SKM-1 treated with dmso at 0.1 percent for 144 hours (cell line): ENCODE measurements around the gene SETX.

Experiments
- DNase-seq: peaks from one replicate; lab custom pipeline; 2025; ENCODE audit not compliant: unreplicated experiment; lab: John Stamatoyannopoulos, UW

The SETX gene

DNA sequence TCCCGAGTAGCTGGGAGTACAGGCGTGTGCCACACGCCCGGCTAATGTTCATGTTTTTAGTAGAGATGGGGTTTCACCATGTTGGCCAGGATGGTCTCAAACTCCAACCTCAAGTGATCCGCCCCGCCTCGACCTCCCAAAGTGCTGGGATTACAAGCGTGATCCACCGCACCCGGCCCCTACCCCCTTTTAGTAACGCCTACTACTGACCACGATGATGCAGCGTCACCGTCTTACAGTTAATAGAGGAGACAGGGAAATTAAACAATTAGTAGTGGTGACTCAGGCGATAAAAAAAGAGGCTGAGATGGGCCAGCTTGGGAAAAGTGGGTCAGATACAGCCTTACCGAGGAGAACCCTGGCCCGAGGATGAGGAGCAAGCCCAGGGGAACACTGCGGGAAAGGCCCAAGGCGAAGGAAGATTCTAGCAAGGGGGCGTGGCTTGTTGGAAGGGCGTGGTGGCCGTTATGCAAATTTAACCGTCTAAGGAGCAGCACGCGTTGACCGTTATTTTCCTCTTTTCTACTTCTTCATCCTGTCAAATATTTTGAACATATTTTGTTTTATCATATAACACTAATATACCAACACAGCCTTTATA, 1.6 kb upstream of the SETX start:
- DNase-seq: no peak

DNA sequence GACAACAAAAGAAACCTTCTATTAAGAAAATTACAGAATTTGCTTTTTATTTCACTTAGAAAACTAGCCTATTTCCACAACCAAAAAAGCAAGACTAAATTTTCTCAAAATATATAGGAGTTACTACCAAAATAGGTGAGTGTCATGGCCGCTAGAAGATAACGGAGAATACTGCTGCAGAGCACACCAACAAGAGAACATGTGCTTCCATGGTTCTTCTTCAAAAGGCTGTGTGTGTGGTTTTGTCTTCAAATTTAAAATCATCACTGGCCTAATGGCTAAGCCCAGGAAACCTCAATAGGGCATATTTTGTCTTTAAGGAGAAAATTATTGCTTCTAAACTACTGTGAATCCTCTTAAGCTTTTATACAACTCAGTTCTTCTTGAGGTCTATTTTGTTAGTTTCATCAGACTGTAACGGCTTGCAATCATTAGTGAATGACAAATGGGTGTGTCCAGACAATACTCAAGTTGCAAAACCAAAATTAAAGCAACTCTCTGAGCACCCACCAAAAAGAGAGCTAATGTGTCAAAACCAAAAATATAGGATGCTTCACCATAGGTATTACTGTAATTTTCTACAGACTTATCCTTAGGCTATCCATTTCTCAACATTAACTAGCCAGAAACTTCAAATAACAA, 3.3 kb downstream of the SETX start:
- no peak for DNase-seq

DNA sequence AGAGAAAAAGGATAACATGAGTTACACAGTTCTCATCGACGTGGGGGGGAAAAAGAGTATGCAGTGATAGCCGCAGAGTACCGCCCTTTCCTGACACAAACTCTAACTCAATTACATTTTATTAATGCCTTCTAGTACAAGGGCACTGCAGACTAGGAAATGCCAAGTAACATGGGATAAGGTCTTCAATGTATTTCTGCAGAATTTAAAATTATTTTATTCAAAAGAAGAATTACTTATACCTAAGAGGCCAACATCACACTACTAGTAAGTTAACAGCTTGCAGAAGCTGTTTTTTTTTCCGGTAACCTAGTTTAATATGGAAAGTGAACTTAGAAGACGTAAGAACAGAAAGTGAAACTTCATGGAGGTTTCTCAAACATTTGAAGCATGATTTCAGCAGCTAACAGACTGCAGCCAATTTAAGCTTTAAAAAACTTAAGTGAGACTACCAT, 3.9 kb downstream of the SETX start:
- DNase-seq: no peak

DNA sequence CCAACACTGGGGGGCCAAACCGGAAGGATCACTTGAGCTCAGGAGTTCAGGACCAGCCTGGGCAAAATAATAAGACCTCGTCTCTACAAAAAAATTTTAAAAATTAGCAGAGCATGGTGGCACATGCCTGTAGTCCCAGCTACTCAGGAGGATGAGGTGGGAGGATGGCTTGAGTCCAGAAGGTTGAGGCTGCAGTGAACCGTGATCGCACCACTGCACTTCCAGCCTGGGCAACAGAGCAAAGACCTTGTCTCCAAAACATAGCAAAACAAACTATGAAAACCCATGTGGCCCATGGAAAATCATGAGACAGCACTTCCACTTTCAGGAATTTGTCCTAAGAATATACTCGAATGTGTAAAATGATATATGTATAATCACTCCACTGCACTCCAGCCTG, 6.1 kb downstream of the SETX start:
- DNase-seq: no peak

DNA sequence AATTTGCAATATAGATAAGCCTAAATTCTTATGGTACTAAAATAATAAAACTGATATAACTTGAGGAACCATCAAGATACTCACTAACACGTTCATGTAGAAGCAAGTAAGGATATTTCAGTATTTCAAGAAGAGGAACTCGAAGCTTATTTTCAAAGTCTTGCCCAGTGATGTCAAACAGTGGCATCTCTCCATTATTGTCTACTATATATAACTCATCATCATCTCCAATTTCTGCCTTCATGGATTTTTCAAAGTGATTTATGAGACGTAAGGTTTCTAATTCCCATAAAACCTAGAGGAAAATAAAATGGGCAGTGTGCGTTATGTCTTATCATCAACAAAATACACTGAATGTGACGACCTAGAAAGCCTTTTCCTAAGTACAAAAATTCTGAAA, 8.6 kb downstream of the SETX start:
- no peak for DNase-seq

GRCh38 chr9:132341177-132341840, 13.5 kb downstream of the SETX start:
- no peak for DNase-seq

DNA sequence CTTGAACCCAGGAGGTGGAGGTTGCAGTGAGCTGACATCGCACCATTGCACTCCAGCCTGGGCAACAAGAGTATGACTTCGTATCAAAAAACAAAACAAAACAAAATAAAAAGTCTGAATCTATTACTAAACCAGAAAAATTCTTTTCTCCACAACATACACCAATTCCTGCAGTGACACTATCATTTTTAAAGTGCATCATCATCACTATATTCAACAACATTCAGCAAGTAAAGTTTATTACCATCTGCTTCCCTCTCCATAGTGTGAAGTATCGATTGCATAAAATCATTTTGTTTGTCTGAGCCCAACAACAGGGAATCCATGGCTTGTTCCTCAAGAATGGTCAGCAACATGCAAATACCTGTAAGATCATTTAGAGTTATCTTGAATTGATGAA, 20.4 kb downstream of the SETX start:
- DNase-seq: no peak

DNA sequence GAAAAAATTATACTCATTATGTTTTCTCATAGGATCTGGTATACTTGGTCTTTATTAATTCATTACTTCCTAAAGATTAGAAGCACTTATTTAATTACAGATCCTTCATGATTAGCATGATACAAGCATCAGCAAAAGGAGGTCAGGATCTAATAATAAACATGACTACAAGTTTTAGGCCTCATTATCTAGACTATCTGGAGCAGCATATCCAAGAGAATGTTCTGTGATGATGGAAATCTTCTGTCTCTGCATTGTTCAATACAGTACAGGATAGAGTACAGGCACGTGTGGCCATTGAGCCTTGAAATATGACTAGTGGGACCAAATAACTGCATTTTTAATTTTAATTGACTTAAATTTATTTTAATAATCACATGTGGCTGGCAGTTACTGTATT, 21.2 kb downstream of the SETX start:
- DNase-seq: no peak

DNA sequence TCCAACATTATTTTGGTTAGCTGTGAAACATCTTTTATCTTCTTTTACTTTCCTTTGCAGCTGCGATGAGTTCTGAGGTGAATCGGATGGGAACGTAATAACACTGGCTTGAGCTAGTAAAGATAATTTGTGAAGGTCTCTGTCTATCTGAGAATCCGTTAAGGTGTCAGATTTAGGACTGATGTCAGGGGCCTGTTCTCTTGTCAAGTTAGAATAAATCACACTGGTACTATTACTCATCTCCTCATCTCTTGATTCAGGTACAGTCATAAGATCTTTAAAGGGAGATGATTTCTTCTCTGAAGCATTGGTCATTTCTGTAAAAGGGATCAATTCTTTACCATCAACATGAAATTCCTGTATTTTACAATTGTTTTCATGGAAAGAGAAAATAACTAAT, 26.2 kb downstream of the SETX start:
- no peak for DNase-seq

DNA sequence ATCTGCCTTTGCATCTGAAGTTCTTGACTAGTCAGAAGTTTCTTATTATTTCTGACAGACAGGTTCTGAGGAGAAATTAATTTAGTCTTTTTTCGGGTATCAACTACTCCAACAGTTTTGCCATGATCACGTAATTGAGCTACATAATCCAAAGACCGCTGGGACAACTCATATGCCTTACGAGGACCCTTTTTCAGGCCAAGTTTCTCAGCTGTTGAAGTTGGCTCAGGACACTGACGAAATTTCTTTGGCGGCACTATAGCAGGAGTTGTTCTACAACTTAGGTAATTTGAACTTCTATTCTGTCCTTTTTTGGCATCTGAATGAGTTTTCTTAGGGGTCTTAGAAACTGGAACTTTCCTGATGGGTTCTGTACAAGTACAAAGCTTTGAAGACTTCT, 27.2 kb downstream of the SETX start:
- no peak for DNase-seq

- DNase-seq: no peak
Observed at GRCh38 chr9:132324425-132324824, 30.4 kb downstream of the SETX start.

- no peak for DNase-seq
Observed at GRCh38 chr9:132319421-132320110, 35.2 kb downstream of the SETX start.

- no peak for DNase-seq
Observed at GRCh38 chr9:132312873-132313272, 41.9 kb downstream of the SETX start.

DNA sequence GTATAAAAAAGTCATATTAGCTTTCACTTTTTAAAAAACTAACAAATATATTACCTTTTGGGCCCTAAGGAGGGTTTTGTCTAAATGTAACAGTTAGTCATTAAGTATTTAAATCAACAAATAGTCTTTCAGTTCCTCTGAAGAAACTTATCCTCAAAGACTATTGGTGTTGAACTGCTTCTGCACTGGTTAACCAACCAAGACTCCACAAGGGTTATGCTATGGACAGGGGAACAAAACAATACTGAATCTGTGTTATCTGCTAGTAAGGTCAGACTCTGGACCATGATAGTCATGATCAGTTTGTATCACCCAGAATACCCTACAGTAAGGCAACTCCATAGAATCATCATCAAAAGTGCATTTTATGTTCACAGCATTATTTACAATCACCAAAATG, 42.4 kb downstream of the SETX start:
- DNase-seq: no peak

DNA sequence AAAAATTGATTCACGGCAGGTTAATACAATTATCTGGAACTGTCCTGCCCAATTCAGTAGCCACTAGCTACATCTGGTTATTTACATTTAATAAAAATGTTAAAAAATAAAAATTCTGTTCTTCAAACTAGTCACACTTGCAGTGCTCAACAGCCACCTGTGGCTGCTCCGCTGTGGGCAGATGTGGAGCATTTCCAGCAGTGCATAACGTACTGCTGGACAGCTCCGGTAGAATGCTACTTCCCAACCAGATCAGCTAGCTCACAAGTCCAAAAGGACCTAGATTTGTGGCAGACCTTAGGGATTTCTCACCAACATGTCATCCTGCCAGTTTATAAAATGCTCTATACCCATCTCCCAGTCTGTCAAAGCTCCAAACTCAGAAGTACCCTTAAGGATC, 42.8 kb downstream of the SETX start:
- DNase-seq: no peak

GRCh38 chr9:132309056-132309455, 45.7 kb downstream of the SETX start:
- no peak for DNase-seq

- no peak for DNase-seq
Observed at GRCh38 chr9:132301521-132301920, 53.3 kb downstream of the SETX start.

- no peak for DNase-seq
Observed at GRCh38 chr9:132299221-132299620, 55.6 kb downstream of the SETX start.

GRCh38 chr9:132295181-132295580, 59.6 kb downstream of the SETX start:
- DNase-seq: no peak

DNA sequence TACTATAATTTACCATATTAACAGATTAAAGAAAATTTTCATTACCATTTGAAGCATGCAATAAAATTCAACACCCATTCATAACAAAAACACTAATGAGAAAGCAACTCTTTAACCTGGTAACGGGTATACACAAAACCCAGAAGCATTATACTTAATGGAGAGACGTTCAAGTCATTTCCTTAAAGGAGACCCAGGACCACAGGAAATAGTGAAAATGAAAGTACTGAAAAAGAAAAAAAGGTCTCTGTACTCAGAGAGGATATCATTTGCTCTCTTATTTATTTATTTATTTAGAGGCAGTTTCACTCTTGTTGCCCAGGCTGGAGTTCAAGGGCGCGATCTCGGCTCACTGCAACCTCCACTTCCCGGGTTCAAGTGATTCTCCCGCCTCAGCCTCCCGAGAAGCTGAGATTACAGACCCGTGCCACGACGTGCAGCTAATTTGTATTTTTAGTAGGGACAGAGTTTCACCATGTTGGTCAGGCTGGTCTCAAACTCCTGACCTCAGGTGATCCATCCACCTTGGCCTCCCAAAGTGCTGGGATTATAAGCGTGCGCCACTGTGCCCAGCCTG, 61.6 kb downstream of the SETX start:
- no peak for DNase-seq

- no peak for DNase-seq
Observed at GRCh38 chr9:132288966-132289365, 65.8 kb downstream of the SETX start.

GRCh38 chr9:132288361-132288760, 66.4 kb downstream of the SETX start:
- no peak for DNase-seq
